ENCODE measurements around the gene ANKRD2. TPM values are rescaled to one million over a fixed set of nuclear protein-coding genes. Genes with fewer than 3 reads are reported as not detected.

The ANKRD2 gene
- total RNA-seq, 4 donors from 2014 or later = 0.54 TPM; not detected in 3

GRCh38 chr10:97597778-97598177 lies 25.2 kb downstream of the ANKRD2 start:
- peaks cover 3 to 48% (median 29%) of the 10 kb centered on the region in 3 donors for H3K4me1 ChIP-seq
- no peaks in the 10 kb centered on the region for H3K27me3 ChIP-seq

GRCh38 chr10:97598407-97599271 lies 26.1 kb downstream of the ANKRD2 start:
- no peaks in the 10 kb centered on the region for H3K36me3 ChIP-seq
- peaks cover 3 to 40% (median 26%) of the 10 kb centered on the region in 3 donors for H3K4me1 ChIP-seq
- no peak for ATAC-seq
- WGBS, 2 donors (ENCODE audit: low coverage in 1 of 2) = 78 to 100% methylated on average over 1 to 8 of the region's 19 CpGs
- H3K4me3 ChIP-seq = no peak overlapping the region
- no peak for TF ChIP-seq POLR2A (IDR thresholded peaks at IDR 0.05)
- no peak for TF ChIP-seq EP300 (IDR thresholded peaks at IDR 0.05)
- no peak for TF ChIP-seq POLR2AphosphoS5 (IDR thresholded peaks at IDR 0.05)
- TF ChIP-seq CTCF (IDR thresholded peaks at IDR 0.05) = no peak
- H3K9me3 ChIP-seq = no peaks in the 10 kb centered on the region
- H3K27ac ChIP-seq = peak overlapping the region in 1 of 4 donors; percentile 91
- no peaks in the 10 kb centered on the region for H3K27me3 ChIP-seq

More at GRCh38 chr10:97597778-97598177, 25.2 kb downstream of the ANKRD2 start:
- Histone ChIP-seq H3K4me3 (no peak overlapping the region), H3K9me3 (no peaks in the 10 kb centered on the region), H3K36me3 (no peaks in the 10 kb centered on the region), H3K27ac (peak overlapping the region in 3 of 4 donors; percentile 88 to 94 (median 91))
- ATAC-seq = no peak
- TF ChIP-seq EP300 (IDR thresholded peaks at IDR 0.05) = no peak
- TF ChIP-seq POLR2A (IDR thresholded peaks at IDR 0.05) = no peak
- TF ChIP-seq POLR2AphosphoS5 (IDR thresholded peaks at IDR 0.05) = no peak
- no peak for TF ChIP-seq CTCF (IDR thresholded peaks at IDR 0.05)
- WGBS, 2 donors (ENCODE audit: low coverage in 1 of 2) = 92% methylated on average over 2 of the region's 2 CpGs; no CpG with 5 or more reads in 1 of the 2 donors

- 76 to 90% methylated on average over 4 of the region's 6 CpGs for WGBS, 2 donors (ENCODE audit: low coverage in 1 of 2)
- no peaks in the 10 kb centered on the region for H3K36me3 ChIP-seq
- no peaks in the 10 kb centered on the region for H3K9me3 ChIP-seq
- H3K27me3 ChIP-seq = no peaks in the 10 kb centered on the region
- peaks cover 3 to 34% (median 23%) of the 10 kb centered on the region in 3 donors for H3K4me1 ChIP-seq
- no peak overlapping the region for H3K4me3 ChIP-seq
- H3K27ac ChIP-seq = no peak overlapping the region
- TF ChIP-seq POLR2A (IDR thresholded peaks at IDR 0.05) = no peak
- TF ChIP-seq CTCF (IDR thresholded peaks at IDR 0.05) = no peak
- no peak for TF ChIP-seq EP300 (IDR thresholded peaks at IDR 0.05)
- TF ChIP-seq POLR2AphosphoS5 (IDR thresholded peaks at IDR 0.05) = no peak
- ATAC-seq = no peak
Observed at GRCh38 chr10:97599272-97599619, 26.7 kb downstream of the ANKRD2 start.

GRCh38 chr10:97600616-97601015 lies 28.0 kb downstream of the ANKRD2 start:
- Histone ChIP-seq H3K9me3 (no peaks in the 10 kb centered on the region), H3K4me3 (no peak overlapping the region), H3K4me1 (peaks cover 3 to 21% (median 15%) of the 10 kb centered on the region in 3 donors), H3K27me3 (no peaks in the 10 kb centered on the region), H3K36me3 (no peaks in the 10 kb centered on the region), H3K27ac (no peak overlapping the region)
- no CpG with 5 or more reads among the region's 1 CpG for WGBS, 2 donors (ENCODE audit: low coverage in 1 of 2)
- ATAC-seq = no peak
- TF ChIP-seq POLR2A (IDR thresholded peaks at IDR 0.05) (no peak), POLR2AphosphoS5 (IDR thresholded peaks at IDR 0.05) (no peak), CTCF (IDR thresholded peaks at IDR 0.05) (no peak), EP300 (IDR thresholded peaks at IDR 0.05) (no peak)
